GM21529 (cell line): ENCODE measurements around the gene ZNF546.
A peak's percentile ranks its signal among the peaks of the same experiment; 100 is the strongest.
"Not testable (repeated sequence)": the region's sequence is repeated elsewhere in the genome, so short reads cannot be mapped to it uniquely, and the experiment has no call there.

Experiments
- ATAC-seq: cut with Tn5 transposase; IDR thresholded peaks from one replicate; pipeline ENCODE4 v1.9.1; 2021; ENCODE audit not compliant: unreplicated experiment

The ZNF546 gene

GRCh38 chr19:39983695-39984300 lies 13.1 kb upstream of the ZNF546 start:
- ATAC-seq = no peak

GRCh38 chr19:39986643-39987042 lies 10.2 kb upstream of the ZNF546 start:
- no peak for ATAC-seq

- no peak for ATAC-seq
Measured at GRCh38 chr19:39987167-39987566, 9.7 kb upstream of the ZNF546 start.

GRCh38 chr19:39987596-39987995 lies 9.3 kb upstream of the ZNF546 start:
- no peak for ATAC-seq

GRCh38 chr19:39993605-39994004 lies 3.3 kb upstream of the ZNF546 start:
- ATAC-seq = no peak

- no peak for ATAC-seq
Measured at GRCh38 chr19:39994361-39994760, 2.5 kb upstream of the ZNF546 start.

- ATAC-seq = no peak
Measured at GRCh38 chr19:39995794-39996193, 1.1 kb upstream of the ZNF546 start.

- ATAC-seq = peak; percentile 32
Measured at GRCh38 chr19:39996218-39996810, 546 bp upstream of the ZNF546 start.

GRCh38 chr19:39997638-39998216 lies 867 bp downstream of the ZNF546 start:
- ATAC-seq = no peak

GRCh38 chr19:39998501-39998900 lies 1.6 kb downstream of the ZNF546 start:
- no peak for ATAC-seq

- ATAC-seq = no peak
Measured at GRCh38 chr19:40005691-40006272, 8.9 kb downstream of the ZNF546 start.

- no peak for ATAC-seq
Measured at GRCh38 chr19:40006273-40006691, 9.4 kb downstream of the ZNF546 start.

GRCh38 chr19:40009674-40010073 lies 12.8 kb downstream of the ZNF546 start:
- no peak for ATAC-seq

- ATAC-seq = no peak
Measured at GRCh38 chr19:40013991-40014390, 17.1 kb downstream of the ZNF546 start.

GRCh38 chr19:40023969-40024368 lies 27.1 kb downstream of the ZNF546 start:
- ATAC-seq = no peak

GRCh38 chr19:40025938-40026596 lies 29.2 kb downstream of the ZNF546 start:
- ATAC-seq = no peak

- no peak for ATAC-seq
Measured at GRCh38 chr19:40026597-40026970, 29.7 kb downstream of the ZNF546 start.

GRCh38 chr19:40033989-40034560 lies 37.2 kb downstream of the ZNF546 start:
- no peak for ATAC-seq

GRCh38 chr19:40035996-40036395 lies 39.1 kb downstream of the ZNF546 start:
- ATAC-seq = no peak

- ATAC-seq = not testable (repeated sequence)
Measured at GRCh38 chr19:40038047-40038446, 41.2 kb downstream of the ZNF546 start.

- not testable (repeated sequence) for ATAC-seq
Measured at GRCh38 chr19:40041718-40042117, 44.9 kb downstream of the ZNF546 start.
